Retina (tissue), 1 donor: ENCODE data around the gene NFILZ.
"Not testable (repeated sequence)": the region's sequence is repeated elsewhere in the genome, so short reads cannot be mapped to it uniquely, and the experiment has no call there.

Experiments
- DNase-seq: peaks from one replicate; pipeline ENCODE4 v3.0.0-alpha.2; 2016

The NFILZ gene

DNA sequence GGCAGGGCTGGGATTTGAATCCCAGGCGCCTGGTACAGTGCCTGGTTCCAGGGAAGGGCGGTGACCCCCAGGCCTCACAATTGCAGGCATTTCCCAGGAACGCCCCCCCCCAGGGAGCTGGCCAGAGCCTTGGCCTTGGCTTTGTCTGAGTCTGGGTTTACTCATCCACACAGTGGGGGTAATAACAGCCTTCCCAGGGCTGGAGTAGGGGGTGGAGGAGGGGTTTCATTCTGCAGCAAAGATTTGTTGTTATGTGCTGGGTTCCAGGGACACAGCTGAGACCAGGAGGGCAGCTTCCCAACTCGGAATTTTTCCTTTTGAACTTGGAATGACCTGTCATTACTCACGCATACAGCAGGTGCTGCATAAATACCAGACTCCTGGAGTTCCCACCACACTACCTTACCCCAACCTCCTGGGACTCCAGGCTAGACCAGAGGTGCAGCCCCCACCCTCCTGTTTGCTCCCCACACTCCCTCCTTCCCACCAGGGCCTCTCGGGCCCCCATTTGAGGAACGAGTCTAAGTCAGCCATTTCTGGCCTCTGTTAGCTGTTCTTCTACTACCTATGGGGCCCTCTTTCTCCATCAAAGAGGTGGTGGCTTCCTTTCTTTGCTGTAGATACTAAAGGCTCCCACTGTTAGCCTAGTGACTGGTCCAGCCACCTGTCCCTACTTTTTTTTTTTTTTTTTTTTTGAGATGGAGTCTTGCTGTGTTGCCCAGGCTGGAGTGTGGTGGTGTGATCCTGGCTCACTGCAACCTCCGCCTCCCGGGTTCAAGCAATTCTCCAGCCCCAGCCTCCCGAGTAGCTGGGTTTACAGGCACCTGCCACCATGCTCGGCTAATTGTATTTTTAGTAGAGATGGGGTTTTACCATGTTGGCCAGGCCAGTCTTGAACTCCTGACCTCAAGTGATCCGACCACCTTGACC is 18.3 kb upstream of the NFILZ start:
- no peak for DNase-seq

GRCh38 chr19:8612807-8613171 is 17.6 kb upstream of the NFILZ start:
- DNase-seq = no peak

DNA sequence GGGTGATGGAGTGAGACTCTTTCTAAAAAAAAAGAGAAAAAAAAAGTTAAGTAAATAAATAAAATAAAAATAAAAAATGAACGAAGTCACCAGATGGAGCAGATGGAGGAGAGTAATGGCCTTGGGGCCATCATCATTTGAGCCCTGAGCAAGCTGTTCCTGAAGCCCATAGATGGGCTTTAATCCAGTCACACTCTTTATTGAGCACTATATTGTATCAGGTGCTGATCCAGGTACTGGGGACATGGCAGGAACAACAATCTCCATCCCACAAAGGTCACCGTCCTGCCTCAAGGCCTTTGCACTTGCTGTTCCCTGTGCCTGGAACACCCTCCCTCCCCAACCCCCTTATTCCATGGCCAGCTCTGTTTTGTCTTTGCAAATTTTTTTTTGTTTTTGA is 16.0 kb upstream of the NFILZ start:
- no peak for DNase-seq

DNA sequence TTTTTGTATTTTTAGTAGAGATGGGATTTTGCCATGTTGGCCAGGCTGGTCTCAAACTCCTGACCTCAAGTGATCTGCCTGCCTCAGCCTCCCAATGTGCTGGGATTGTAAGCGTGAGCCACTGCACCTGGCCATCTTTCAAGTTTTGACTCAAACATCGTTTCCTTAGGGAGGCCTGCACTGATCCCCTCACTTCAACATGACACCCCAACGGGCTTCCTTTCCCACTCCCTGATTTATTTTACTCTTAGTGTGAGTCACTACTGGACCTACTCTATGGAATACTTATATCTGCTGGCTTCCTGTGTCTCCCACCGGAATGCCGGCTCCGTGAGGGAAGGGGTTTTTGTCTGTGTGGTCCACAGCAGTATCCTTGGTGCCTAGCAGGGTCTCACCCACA is 15.4 kb upstream of the NFILZ start:
- no peak for DNase-seq

DNA sequence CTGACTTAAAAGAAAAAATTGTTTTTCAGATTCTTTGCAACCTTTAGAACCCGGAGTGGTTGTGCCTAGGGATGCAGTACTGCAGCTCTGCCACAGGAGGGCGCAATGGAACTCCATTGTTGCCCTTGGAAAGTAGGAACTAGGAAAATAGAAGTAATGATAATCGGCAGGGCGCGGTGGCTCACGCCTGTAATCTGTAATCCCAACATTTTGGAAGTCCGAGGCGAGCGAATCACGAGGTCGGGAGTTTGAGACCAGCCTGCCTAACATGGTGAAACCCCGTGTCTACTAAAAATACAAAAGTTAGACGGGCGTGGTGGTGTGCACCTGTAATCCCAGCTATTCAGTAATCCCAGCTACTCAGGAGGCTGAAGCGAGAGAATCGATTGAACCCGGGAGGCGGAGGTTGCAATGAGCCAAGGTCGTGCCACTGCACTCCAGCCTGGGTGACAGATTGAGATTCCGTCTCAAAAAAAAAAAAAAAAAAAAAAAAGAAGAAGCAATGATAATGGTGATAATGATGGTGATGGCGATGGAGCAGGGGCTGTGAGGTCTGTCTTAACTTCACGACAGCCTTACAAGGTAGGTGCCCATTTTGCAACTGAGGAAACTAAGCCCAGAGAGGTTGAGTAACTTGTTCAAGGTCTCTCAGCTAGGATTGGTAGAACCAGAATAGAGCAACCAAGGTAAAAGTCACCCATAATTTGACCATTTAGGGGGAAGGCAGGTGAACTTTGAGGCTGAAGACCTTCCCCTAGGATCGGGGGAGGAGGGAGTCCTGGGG is 14.4 kb upstream of the NFILZ start:
- peak; percentile 70 for DNase-seq

DNA sequence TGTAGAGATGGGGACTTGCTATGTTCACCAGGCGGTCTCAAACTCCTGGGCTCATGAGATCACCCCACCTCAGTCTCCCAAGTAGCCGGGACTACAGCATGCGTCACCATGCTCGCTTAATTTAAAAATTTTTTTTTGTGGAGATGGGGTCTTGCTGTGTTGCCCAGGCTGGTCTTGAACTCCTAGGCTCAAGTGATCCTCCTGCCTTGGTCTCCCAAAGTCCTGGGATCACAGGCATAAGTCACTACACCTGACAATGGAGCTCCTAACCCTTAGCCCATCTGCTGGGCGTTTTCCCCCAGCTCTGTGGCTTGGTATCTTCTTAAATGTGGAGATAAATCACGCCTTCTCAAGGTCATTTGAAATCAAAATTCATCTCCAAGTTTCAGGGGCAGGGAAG is 13.6 kb upstream of the NFILZ start:
- no peak for DNase-seq

DNA sequence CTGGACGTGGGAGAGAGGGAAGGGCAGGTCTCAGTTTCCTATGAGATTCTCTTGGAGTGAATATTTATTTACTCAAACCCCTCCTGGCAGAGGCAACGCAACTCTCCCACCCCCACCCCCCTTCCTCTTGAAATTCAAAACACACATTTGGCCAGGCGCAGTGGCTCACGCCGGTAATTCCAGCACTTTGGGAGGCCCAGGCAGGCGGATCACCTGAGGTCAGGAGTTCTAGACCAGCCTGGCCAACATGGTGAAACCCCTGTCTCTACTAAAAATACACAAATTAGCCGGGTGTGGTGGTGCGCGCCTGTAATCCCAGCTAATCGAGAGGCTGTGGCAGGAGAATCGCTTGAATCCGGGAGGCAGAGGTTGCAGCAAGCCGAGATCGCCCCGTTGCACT is 13.1 kb upstream of the NFILZ start:
- not testable (repeated sequence) for DNase-seq

DNA sequence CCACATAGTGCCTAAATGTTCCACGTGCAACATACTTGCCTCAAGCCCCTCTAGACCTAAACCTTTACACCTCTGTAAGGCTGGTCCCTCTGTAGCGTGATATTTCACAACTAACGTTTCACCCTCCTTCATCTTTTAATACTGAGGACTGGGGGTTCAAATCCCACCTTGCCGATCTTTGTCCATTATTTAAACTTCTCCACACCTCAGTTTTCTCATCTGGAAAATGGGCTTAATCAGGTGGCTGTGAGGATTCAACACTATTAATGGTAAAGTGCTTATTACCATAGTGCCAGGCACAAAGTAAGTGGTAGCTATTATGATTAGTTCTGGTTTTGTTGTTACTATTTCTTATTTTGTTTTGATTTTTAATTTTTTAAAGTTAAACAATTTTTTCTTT is 12.4 kb upstream of the NFILZ start:
- no peak for DNase-seq

GRCh38 chr19:8618751-8619150 is 11.7 kb upstream of the NFILZ start:
- no peak for DNase-seq

DNA sequence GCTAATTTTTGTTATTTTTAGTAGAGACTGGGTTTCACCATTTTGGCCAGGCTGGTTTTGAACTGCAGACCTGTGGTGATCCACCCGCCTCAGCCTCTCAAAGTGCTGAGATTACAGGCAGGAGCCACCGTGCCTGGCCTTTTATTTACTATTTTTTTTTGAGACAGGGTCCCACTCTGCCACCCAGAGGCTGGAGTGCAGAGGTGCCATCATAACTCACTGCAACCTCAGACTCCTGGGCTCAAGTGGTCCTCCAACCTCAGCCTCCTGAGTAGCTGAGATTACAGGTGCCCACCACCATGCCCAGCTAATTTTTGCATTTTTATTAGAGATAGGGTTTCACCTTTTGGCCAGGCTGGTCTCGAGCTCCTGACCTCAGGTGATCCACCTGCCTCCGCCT is 7.5 kb upstream of the NFILZ start:
- not testable (repeated sequence) for DNase-seq

- DNase-seq = no peak
Observed at GRCh38 chr19:8626842-8627241, 3.6 kb upstream of the NFILZ start.

GRCh38 chr19:8629184-8629583 is 1.2 kb upstream of the NFILZ start:
- DNase-seq = no peak

GRCh38 chr19:8630796-8631424 is 477 bp downstream of the NFILZ start:
- no peak for DNase-seq

DNA sequence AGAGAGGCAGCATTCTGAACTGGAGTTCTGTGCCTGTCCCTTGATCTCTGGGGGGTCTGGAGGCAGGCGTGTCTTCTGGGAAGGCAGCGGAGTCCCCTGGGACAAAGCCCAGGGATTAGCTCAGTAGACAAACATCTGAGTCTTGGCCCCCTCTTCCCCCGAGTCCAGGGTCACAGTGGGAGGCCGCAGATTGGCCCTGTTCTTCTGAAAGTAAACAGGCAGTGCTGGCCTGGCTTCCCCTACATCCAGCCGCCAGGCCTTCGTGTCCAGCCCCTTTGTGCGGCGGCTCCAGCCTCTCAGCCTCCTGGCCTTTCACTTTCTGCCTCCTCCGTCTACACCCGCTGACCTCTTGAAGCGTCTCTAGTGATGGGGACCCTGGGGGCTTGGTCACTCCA is 989 bp downstream of the NFILZ start:
- peak; percentile 68 for DNase-seq

- DNase-seq = no peak
Observed at GRCh38 chr19:8635422-8635821, 5.0 kb downstream of the NFILZ start.

GRCh38 chr19:8637070-8637469 is 6.6 kb downstream of the NFILZ start:
- not testable (repeated sequence) for DNase-seq

GRCh38 chr19:8638078-8638619 is 7.7 kb downstream of the NFILZ start:
- DNase-seq = no peak

GRCh38 chr19:8639821-8640401 is 9.5 kb downstream of the NFILZ start:
- DNase-seq = no peak

DNA sequence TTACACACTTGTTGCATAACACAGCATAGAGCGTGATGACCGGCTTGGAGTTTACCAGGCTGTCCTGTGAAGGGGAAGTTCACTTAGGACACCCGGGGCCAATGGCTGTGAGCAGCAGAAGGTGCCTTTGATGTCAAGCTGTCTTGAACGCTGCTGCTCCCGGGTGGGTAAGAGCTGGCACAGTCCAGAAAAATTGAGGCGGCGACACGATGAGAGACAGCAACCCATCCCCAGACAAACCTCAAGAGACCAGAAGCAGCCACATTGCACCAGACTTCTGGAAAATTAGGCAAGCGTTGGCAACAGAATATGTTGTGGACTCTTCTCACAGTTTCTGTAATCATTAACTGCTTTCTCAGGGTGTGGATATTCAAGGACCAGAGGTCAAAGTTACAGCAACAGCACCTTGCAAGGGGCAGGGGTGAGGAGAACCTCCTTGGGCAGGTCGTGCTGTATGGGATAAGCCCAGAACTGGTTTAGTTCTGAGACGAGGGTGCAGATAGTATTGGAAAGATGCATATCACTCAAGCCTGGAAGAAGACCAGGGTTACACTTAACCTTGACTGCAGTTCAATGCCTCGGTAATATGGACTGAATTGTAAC is 10.1 kb downstream of the NFILZ start:
- DNase-seq = no peak

DNA sequence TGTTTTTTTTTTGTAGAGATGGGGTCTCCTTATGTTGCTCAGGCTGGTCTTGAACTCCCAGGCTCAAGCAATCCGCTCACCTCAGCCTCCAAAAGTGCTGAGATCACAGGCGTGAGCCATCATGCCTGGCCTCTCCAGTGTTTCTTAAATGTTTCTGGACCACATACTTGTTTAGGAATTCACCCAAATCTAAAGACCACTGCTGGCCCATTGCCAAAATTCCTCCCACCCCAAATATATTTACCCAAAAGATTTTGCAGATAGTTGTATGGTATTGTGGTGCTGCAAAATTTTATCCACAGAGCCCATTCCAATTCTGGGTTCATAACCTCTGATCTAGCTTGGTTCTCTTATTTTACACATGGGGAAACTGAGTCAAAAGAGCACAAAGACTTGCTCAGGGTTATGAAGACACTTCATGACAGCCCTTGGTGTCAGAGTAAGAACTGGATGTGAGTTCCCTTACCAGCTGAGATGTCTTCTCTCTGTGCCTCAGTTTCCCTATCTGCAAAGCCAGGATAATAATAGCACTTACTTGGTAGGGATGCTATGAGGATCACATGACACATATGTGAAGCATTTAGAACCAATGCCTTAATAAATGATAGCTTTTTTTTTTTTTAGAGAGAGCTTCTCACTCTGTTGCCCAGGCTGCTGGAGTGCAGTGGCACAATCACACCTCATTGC is 10.9 kb downstream of the NFILZ start:
- DNase-seq = no peak

DNA sequence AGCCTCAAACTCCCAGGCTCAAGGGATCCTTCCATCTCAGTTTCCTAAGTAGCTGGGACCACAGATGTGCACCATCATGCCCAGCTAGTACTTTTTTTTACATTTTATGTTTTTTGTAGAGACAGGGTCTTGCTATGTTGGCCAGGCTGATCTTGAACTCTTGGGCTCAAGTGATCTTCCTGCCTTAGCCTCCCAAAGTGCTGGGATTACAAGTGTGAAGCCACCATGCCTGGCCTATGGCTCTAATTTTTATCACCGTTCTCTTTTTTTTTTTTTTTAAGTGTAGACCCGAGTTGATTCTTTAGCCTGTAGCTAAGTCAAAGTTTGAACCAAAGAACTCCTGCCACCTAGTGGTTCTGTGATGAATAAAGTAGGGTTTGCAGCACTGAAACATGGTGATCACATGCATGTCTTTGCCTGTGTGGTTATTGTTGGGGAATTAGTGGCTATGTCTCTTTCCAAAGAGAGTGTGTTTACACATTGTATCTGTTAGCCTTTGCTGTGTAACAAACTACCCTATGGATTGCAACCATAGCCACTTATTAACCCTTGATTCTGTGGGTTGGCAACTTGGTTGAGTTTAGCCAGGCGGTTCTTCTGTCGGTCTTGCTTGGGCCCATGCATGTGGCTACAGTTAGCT is 11.6 kb downstream of the NFILZ start:
- DNase-seq = no peak
